Measurements from ENCODE around the gene AP1S1. TPM values are rescaled to one million over a fixed set of nuclear protein-coding genes. Genes with fewer than 3 reads are reported as not detected.
A peak's percentile ranks its signal among the peaks of the same experiment; 100 is the strongest.

The AP1S1 gene
- total RNA-seq, 1 experiment from 2014 or later = 52.3 TPM

DNA sequence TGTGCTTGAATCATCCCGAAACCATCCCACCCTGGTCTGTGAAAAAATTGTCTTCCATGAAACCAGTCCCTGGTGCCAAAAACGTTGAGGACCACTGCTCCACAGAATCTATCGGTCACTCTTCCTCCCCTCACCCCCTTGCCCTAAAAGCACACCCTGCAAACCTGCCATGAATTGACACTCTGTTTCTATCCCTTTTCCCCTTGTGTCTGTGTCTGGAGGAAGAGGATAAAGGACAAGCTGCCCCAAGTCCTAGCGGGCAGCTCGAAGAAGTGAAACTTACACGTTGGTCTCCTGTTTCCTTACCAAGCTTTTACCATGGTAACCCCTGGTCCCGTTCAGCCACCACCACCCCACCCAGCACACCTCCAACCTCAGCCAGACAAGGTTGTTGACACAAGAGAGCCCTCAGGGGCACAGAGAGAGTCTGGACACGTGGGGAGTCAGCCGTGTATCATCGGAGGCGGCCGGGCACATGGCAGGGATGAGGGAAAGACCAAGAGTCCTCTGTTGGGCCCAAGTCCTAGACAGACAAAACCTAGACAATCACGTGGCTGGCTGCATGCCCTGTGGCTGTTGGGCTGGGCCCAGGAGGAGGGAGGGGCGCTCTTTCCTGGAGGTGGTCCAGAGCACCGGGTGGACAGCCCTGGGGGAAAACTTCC lies 28.2 kb upstream of the AP1S1 start:
- TF ChIP-seq, protein P1, sequence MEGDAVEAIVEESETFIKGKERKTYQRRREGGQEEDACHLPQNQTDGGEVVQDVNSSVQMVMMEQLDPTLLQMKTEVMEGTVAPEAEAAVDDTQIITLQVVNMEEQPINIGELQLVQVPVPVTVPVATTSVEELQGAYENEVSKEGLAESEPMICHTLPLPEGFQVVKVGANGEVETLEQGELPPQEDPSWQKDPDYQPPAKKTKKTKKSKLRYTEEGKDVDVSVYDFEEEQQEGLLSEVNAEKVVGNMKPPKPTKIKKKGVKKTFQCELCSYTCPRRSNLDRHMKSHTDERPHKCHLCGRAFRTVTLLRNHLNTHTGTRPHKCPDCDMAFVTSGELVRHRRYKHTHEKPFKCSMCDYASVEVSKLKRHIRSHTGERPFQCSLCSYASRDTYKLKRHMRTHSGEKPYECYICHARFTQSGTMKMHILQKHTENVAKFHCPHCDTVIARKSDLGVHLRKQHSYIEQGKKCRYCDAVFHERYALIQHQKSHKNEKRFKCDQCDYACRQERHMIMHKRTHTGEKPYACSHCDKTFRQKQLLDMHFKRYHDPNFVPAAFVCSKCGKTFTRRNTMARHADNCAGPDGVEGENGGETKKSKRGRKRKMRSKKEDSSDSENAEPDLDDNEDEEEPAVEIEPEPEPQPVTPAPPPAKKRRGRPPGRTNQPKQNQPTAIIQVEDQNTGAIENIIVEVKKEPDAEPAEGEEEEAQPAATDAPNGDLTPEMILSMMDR (IDR thresholded peaks at IDR 0.05; ENCODE audit: insufficient read depth in 1 of 2, low read depth in 1 of 2, low read length in 1 of 2, severe bottlenecking in 1 of 2, unreplicated experiment in 1 of 2) = no peak
- Mint-ChIP-seq H3K27ac (ENCODE audit: unreplicated experiment) (no peak overlapping the region), H3K9me3 (ENCODE audit: unreplicated experiment) (no peaks in the 10 kb centered on the region), H3K27me3 (ENCODE audit: insufficient read depth, unreplicated experiment) (no peaks in the 10 kb centered on the region), H3K4me3 (ENCODE audit: unreplicated experiment) (no peak overlapping the region), H3K4me1 (ENCODE audit: low read depth, unreplicated experiment) (peaks cover 20% of the 10 kb centered on the region), H3K36me3 (ENCODE audit: insufficient read depth, unreplicated experiment) (no peaks in the 10 kb centered on the region)
- no TSS peak for BruUV-seq (replicated peaks)
- Histone ChIP-seq H3K4me1 (peaks cover 23% of the 10 kb centered on the region), H3K4me3 (ENCODE audit: low read depth, low read length) (no peak overlapping the region), H3K27me3 (replicated peaks; ENCODE audit: control insufficient read depth, insufficient read depth, low read length) (no peaks in the 10 kb centered on the region), H3K9me3 (no peaks in the 10 kb centered on the region), H3K36me3 (ENCODE audit: control insufficient read depth, insufficient read depth, low read length) (no peaks in the 10 kb centered on the region)
- ChIA-PET CTCF (interaction anchor here (0.6 to 1.0 kb wide), 4 partner anchors 12 to 237 kb away, joined by 3 to 4 read pairs (median 3); partner anchors contain the start of genes PLOD3, UFSP1 and ZNHIT1), POLR2A (no interaction called here)
- no peak for DNase-seq
- intact Hi-C loops (cut with micrococcal nuclease; ENCODE audit: unreplicated experiment) = no loop called here

DNA sequence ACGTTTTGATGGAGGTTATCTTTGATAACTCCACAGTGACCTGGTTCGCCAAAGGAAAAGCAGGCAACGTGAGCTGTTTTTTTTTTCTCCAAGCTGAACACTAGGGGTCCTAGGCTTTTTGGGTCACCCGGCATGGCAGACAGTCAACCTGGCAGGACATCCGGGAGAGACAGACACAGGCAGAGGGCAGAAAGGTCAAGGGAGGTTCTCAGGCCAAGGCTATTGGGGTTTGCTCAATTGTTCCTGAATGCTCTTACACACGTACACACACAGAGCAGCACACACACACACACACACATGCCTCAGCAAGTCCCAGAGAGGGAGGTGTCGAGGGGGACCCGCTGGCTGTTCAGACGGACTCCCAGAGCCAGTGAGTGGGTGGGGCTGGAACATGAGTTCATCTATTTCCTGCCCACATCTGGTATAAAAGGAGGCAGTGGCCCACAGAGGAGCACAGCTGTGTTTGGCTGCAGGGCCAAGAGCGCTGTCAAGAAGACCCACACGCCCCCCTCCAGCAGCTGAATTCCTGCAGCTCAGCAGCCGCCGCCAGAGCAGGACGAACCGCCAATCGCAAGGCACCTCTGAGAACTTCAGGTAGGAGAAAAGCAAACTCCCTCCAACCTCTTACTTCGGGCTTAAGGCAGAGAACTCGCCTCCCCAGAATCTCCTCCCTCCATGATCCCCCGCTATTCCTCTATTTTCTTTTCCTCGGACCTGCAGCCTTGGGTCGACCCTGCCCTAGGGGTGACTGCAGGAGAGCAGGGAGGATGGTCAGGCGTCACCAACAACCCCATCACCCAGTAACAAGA lies 27.4 kb upstream of the AP1S1 start, which contains the start of gene SERPINE1:
Gene SERPINE1, plus strand, starts transcription at position 454 of the 809 bp plus-strand sequence. CDS start 1,290 bp downstream, outside the sequence.
- Histone ChIP-seq H3K4me1 (peaks cover 15% of the 10 kb centered on the region), H3K36me3 (ENCODE audit: control insufficient read depth, insufficient read depth, low read length) (no peaks in the 10 kb centered on the region), H3K4me3 (ENCODE audit: low read depth, low read length) (no peak within 1 kb of the TSS), H3K27me3 (replicated peaks; ENCODE audit: control insufficient read depth, insufficient read depth, low read length) (no peaks in the 10 kb centered on the region), H3K9me3 (no peaks in the 10 kb centered on the region)
- TF ChIP-seq, protein P1 (IDR thresholded peaks at IDR 0.05; ENCODE audit: insufficient read depth in 1 of 2, low read depth in 1 of 2, low read length in 1 of 2, severe bottlenecking in 1 of 2, unreplicated experiment in 1 of 2) = peak; percentile 15 to 19
- H3K27me3 Mint-ChIP-seq (ENCODE audit: insufficient read depth, unreplicated experiment) = no peaks in the 10 kb centered on the region
- ChIA-PET POLR2A (no interaction called here), CTCF (interaction anchor here (0.6 to 1.0 kb wide), 5 partner anchors 11 to 237 kb away, joined by 3 to 4 read pairs (median 3); partner anchors contain the start of genes PLOD3, UFSP1 and ZNHIT1)
- BruUV-seq (replicated peaks) = no TSS peak
- no peak for DNase-seq
- no peaks in the 10 kb centered on the region for H3K36me3 Mint-ChIP-seq (ENCODE audit: insufficient read depth, unreplicated experiment)
- no peaks in the 10 kb centered on the region for H3K9me3 Mint-ChIP-seq (ENCODE audit: unreplicated experiment)
- intact Hi-C loops (cut with micrococcal nuclease; ENCODE audit: unreplicated experiment) = no loop called here
- peaks cover 18% of the 10 kb centered on the region for H3K4me1 Mint-ChIP-seq (ENCODE audit: low read depth, unreplicated experiment)
- no peak within 1 kb of the TSS for H3K27ac Mint-ChIP-seq (ENCODE audit: unreplicated experiment)
- H3K4me3 Mint-ChIP-seq (ENCODE audit: unreplicated experiment) = no peak within 1 kb of the TSS

DNA sequence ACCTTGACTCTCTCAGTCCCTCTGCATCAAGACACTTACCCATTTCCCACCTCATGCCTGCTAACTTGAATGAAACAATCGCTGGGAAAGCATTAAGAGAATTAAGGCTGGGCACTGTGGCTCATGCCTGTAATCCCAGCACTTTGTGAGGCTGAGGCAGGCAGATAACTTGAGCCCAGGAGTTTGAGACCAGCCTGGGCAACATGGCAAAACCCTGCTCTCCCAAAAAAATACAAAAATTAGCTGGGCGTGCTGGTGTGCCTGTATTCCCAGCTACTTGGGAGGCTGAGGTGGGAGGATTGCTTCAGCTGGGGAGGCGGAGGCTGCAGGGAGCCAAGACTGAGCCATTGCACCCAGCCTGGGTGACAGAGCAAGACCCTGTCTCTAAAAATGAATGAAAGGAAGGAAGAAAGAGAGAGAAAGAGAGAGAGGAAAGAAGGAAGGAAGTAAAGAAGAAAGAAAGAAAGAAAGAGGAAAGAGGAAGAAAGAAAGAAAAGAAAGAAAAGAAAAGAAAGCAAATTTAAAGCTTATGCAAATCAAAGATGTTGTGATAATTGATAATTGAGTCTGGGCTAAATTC lies 26.7 kb upstream of the AP1S1 start:
- Histone ChIP-seq H3K4me1 (peaks cover 11% of the 10 kb centered on the region), H3K27me3 (replicated peaks; ENCODE audit: control insufficient read depth, insufficient read depth, low read length) (no peaks in the 10 kb centered on the region), H3K9me3 (no peaks in the 10 kb centered on the region), H3K4me3 (ENCODE audit: low read depth, low read length) (no peak overlapping the region), H3K36me3 (ENCODE audit: control insufficient read depth, insufficient read depth, low read length) (no peaks in the 10 kb centered on the region)
- H3K27me3 Mint-ChIP-seq (ENCODE audit: insufficient read depth, unreplicated experiment) = no peaks in the 10 kb centered on the region
- no peak for DNase-seq
- TF ChIP-seq, protein P1 (IDR thresholded peaks at IDR 0.05; ENCODE audit: insufficient read depth in 1 of 2, low read depth in 1 of 2, low read length in 1 of 2, severe bottlenecking in 1 of 2, unreplicated experiment in 1 of 2) = no peak
- intact Hi-C loops (cut with micrococcal nuclease; ENCODE audit: unreplicated experiment) = no loop called here
- POLR2A ChIA-PET = no interaction called here
- CTCF ChIA-PET = interaction anchor here (0.5 to 0.8 kb wide), 3 partner anchors 49 to 164 kb away, joined by 3 to 4 read pairs (median 3); no protein-coding TSS in a partner anchor
- no peaks in the 10 kb centered on the region for H3K36me3 Mint-ChIP-seq (ENCODE audit: insufficient read depth, unreplicated experiment)
- H3K4me3 Mint-ChIP-seq (ENCODE audit: unreplicated experiment) = no peak overlapping the region
- H3K4me1 Mint-ChIP-seq (ENCODE audit: low read depth, unreplicated experiment) = peaks cover 11% of the 10 kb centered on the region
- H3K27ac Mint-ChIP-seq (ENCODE audit: unreplicated experiment) = no peak overlapping the region
- H3K9me3 Mint-ChIP-seq (ENCODE audit: unreplicated experiment) = no peaks in the 10 kb centered on the region
- no TSS peak for BruUV-seq (replicated peaks)

All from Caco-2 (cell line).